ENCODE results near the gene TIFAB.

DNA sequence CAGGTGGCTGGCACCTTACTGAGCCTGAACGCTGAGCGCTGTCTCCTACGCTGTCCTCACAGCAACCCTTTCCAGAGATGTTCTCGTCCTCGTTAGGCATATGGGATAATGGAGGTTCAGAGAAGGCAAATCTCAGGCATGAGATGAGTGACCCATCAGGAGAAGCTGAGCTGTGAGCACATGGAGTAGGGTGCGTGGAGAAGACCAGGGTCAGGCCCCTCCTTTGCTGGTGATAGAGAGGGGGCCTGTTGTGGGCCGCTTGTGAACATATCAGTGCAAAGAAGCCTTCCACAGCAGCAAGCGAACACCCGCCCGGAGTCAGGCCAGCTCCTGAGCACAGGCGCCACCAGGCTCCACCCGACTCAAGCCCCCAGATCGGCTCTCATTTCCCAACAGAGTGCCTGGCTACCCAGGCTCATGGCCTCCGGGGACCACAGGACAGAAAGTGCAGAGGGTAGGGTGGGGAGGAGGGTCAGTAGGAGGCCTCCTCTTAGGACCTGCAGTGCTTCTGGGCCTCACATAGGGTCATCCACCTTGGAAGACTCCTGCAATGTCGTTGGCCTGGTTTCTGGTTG, 15.0 kb upstream of the TIFAB start:
- TF ChIP-seq CTCF (conservative IDR thresholded peaks at IDR 0.05; ENCODE audit: low read depth, low read length): no peak
- TF ChIP-seq EZH2 (IDR thresholded peaks at IDR 0.05; ENCODE audit: low read length, unreplicated experiment): no peak
